Measurements from ENCODE around the gene SPOP.
"Not testable (repeated sequence)": the region's sequence is repeated elsewhere in the genome, so short reads cannot be mapped to it uniquely, and the experiment has no call there.

Gene SPOP

GRCh38 chr17:49691677-49692191, 13.8 kb upstream of the SPOP start:
- H3K36me3 ChIP-seq (ENCODE audit: control insufficient read depth, insufficient read depth, low read length): no peaks in the 10 kb centered on the region
- H3K9ac ChIP-seq (ENCODE audit: low read depth, low read length): peak overlapping the region; percentile 16
- no peaks in the 10 kb centered on the region for H3K9me3 ChIP-seq (ENCODE audit: control insufficient read depth, insufficient read depth, low read length)
- H3K4me3 ChIP-seq (ENCODE audit: low read depth, low read length): no peak overlapping the region
- peaks cover 2% of the 10 kb centered on the region for H3K27me3 ChIP-seq (ENCODE audit: control insufficient read depth, insufficient read depth, low read length)
- no peaks in the 10 kb centered on the region for H3K4me1 ChIP-seq (ENCODE audit: control insufficient read depth, insufficient read depth, low read length)

GRCh38 chr17:49691086-49691676, 13.3 kb upstream of the SPOP start:
- Histone ChIP-seq H3K4me3 (ENCODE audit: low read depth, low read length) (no peak overlapping the region), H3K9me3 (ENCODE audit: control insufficient read depth, insufficient read depth, low read length) (no peaks in the 10 kb centered on the region), H3K36me3 (ENCODE audit: control insufficient read depth, insufficient read depth, low read length) (no peaks in the 10 kb centered on the region), H3K9ac (ENCODE audit: low read depth, low read length) (no peak overlapping the region), H3K4me1 (ENCODE audit: control insufficient read depth, insufficient read depth, low read length) (no peaks in the 10 kb centered on the region), H3K27me3 (ENCODE audit: control insufficient read depth, insufficient read depth, low read length) (peaks cover 2% of the 10 kb centered on the region)

GRCh38 chr17:49690256-49690655, 12.4 kb upstream of the SPOP start:
- Histone ChIP-seq H3K9ac (ENCODE audit: low read depth, low read length) (no peak overlapping the region), H3K4me3 (ENCODE audit: low read depth, low read length) (no peak overlapping the region), H3K4me1 (ENCODE audit: control insufficient read depth, insufficient read depth, low read length) (no peaks in the 10 kb centered on the region), H3K9me3 (ENCODE audit: control insufficient read depth, insufficient read depth, low read length) (no peaks in the 10 kb centered on the region), H3K36me3 (ENCODE audit: control insufficient read depth, insufficient read depth, low read length) (no peaks in the 10 kb centered on the region), H3K27me3 (ENCODE audit: control insufficient read depth, insufficient read depth, low read length) (peaks cover 2% of the 10 kb centered on the region)

GRCh38 chr17:49688848-49689247, 11.0 kb upstream of the SPOP start:
- Histone ChIP-seq H3K4me3 (ENCODE audit: low read depth, low read length) (no peak overlapping the region), H3K9ac (ENCODE audit: low read depth, low read length) (no peak overlapping the region), H3K4me1 (ENCODE audit: control insufficient read depth, insufficient read depth, low read length) (no peaks in the 10 kb centered on the region), H3K27me3 (ENCODE audit: control insufficient read depth, insufficient read depth, low read length) (peaks cover 3% of the 10 kb centered on the region), H3K9me3 (ENCODE audit: control insufficient read depth, insufficient read depth, low read length) (no peaks in the 10 kb centered on the region), H3K36me3 (ENCODE audit: control insufficient read depth, insufficient read depth, low read length) (no peaks in the 10 kb centered on the region)

- H3K4me1 ChIP-seq (ENCODE audit: control insufficient read depth, insufficient read depth, low read length): no peaks in the 10 kb centered on the region
- no peak overlapping the region for H3K4me3 ChIP-seq (ENCODE audit: low read depth, low read length)
- no peaks in the 10 kb centered on the region for H3K36me3 ChIP-seq (ENCODE audit: control insufficient read depth, insufficient read depth, low read length)
- H3K27me3 ChIP-seq (ENCODE audit: control insufficient read depth, insufficient read depth, low read length): peaks cover 3% of the 10 kb centered on the region
- H3K9ac ChIP-seq (ENCODE audit: low read depth, low read length): no peak overlapping the region
- no peaks in the 10 kb centered on the region for H3K9me3 ChIP-seq (ENCODE audit: control insufficient read depth, insufficient read depth, low read length)
Measured at GRCh38 chr17:49687878-49688491, 10.1 kb upstream of the SPOP start.

GRCh38 chr17:49681106-49681979, 3.4 kb upstream of the SPOP start:
- Histone ChIP-seq H3K4me1 (ENCODE audit: control insufficient read depth, insufficient read depth, low read length) (peaks cover 5% of the 10 kb centered on the region), H3K4me3 (ENCODE audit: low read depth, low read length) (no peak overlapping the region), H3K9me3 (ENCODE audit: control insufficient read depth, insufficient read depth, low read length) (no peaks in the 10 kb centered on the region), H3K27me3 (ENCODE audit: control insufficient read depth, insufficient read depth, low read length) (peaks cover 7% of the 10 kb centered on the region), H3K9ac (ENCODE audit: low read depth, low read length) (no peak overlapping the region), H3K36me3 (ENCODE audit: control insufficient read depth, insufficient read depth, low read length) (no peaks in the 10 kb centered on the region)

GRCh38 chr17:49680314-49680713, 2.4 kb upstream of the SPOP start:
- H3K9ac ChIP-seq (ENCODE audit: low read depth, low read length): no peak overlapping the region
- no peaks in the 10 kb centered on the region for H3K9me3 ChIP-seq (ENCODE audit: control insufficient read depth, insufficient read depth, low read length)
- H3K27me3 ChIP-seq (ENCODE audit: control insufficient read depth, insufficient read depth, low read length): peaks cover 7% of the 10 kb centered on the region

GRCh38 chr17:49677134-49677932, 564 bp downstream of the SPOP start:
- Histone ChIP-seq H3K27me3 (ENCODE audit: control insufficient read depth, insufficient read depth, low read length) (peaks cover 5% of the 10 kb centered on the region), H3K4me3 (ENCODE audit: low read depth, low read length) (peak overlapping the region; percentile 83), H3K9me3 (ENCODE audit: control insufficient read depth, insufficient read depth, low read length) (no peaks in the 10 kb centered on the region), H3K9ac (ENCODE audit: low read depth, low read length) (peak overlapping the region; percentile 76), H3K36me3 (ENCODE audit: control insufficient read depth, insufficient read depth, low read length) (no peaks in the 10 kb centered on the region), H3K4me1 (ENCODE audit: control insufficient read depth, insufficient read depth, low read length) (peaks cover 7% of the 10 kb centered on the region)

More at GRCh38 chr17:49680314-49680713, 2.4 kb upstream of the SPOP start:
- no peak overlapping the region for H3K4me3 ChIP-seq (ENCODE audit: low read depth, low read length)
- H3K36me3 ChIP-seq (ENCODE audit: control insufficient read depth, insufficient read depth, low read length): no peaks in the 10 kb centered on the region
- peaks cover 7% of the 10 kb centered on the region for H3K4me1 ChIP-seq (ENCODE audit: control insufficient read depth, insufficient read depth, low read length)

GRCh38 chr17:49676276-49676868, 1.5 kb downstream of the SPOP start:
- H3K27me3 ChIP-seq (ENCODE audit: control insufficient read depth, insufficient read depth, low read length): peaks cover 4% of the 10 kb centered on the region
- no peaks in the 10 kb centered on the region for H3K9me3 ChIP-seq (ENCODE audit: control insufficient read depth, insufficient read depth, low read length)
- peak overlapping the region; percentile 83 for H3K4me3 ChIP-seq (ENCODE audit: low read depth, low read length)
- peaks cover 7% of the 10 kb centered on the region for H3K4me1 ChIP-seq (ENCODE audit: control insufficient read depth, insufficient read depth, low read length)
- no peaks in the 10 kb centered on the region for H3K36me3 ChIP-seq (ENCODE audit: control insufficient read depth, insufficient read depth, low read length)
- peak overlapping the region; percentile 76 for H3K9ac ChIP-seq (ENCODE audit: low read depth, low read length)

- H3K36me3 ChIP-seq (ENCODE audit: control insufficient read depth, insufficient read depth, low read length): no peaks in the 10 kb centered on the region
- H3K27me3 ChIP-seq (ENCODE audit: control insufficient read depth, insufficient read depth, low read length): peaks cover 2% of the 10 kb centered on the region
- peaks cover 7% of the 10 kb centered on the region for H3K4me1 ChIP-seq (ENCODE audit: control insufficient read depth, insufficient read depth, low read length)
- no peaks in the 10 kb centered on the region for H3K9me3 ChIP-seq (ENCODE audit: control insufficient read depth, insufficient read depth, low read length)
- H3K9ac ChIP-seq (ENCODE audit: low read depth, low read length): no peak overlapping the region
- H3K4me3 ChIP-seq (ENCODE audit: low read depth, low read length): no peak overlapping the region
Measured at GRCh38 chr17:49674507-49674906, 3.4 kb downstream of the SPOP start.

GRCh38 chr17:49673679-49674078, 4.2 kb downstream of the SPOP start:
- not testable (repeated sequence) for H3K36me3 ChIP-seq (ENCODE audit: control insufficient read depth, insufficient read depth, low read length); H3K9me3 ChIP-seq (ENCODE audit: control insufficient read depth, insufficient read depth, low read length); H3K4me3 ChIP-seq (ENCODE audit: low read depth, low read length); H3K27me3 ChIP-seq (ENCODE audit: control insufficient read depth, insufficient read depth, low read length); H3K9ac ChIP-seq (ENCODE audit: low read depth, low read length); H3K4me1 ChIP-seq (ENCODE audit: control insufficient read depth, insufficient read depth, low read length)
